ENCODE data around the gene MED13.
A peak's percentile ranks its signal among the peaks of the same experiment; 100 is the strongest.

MED13 gene

DNA sequence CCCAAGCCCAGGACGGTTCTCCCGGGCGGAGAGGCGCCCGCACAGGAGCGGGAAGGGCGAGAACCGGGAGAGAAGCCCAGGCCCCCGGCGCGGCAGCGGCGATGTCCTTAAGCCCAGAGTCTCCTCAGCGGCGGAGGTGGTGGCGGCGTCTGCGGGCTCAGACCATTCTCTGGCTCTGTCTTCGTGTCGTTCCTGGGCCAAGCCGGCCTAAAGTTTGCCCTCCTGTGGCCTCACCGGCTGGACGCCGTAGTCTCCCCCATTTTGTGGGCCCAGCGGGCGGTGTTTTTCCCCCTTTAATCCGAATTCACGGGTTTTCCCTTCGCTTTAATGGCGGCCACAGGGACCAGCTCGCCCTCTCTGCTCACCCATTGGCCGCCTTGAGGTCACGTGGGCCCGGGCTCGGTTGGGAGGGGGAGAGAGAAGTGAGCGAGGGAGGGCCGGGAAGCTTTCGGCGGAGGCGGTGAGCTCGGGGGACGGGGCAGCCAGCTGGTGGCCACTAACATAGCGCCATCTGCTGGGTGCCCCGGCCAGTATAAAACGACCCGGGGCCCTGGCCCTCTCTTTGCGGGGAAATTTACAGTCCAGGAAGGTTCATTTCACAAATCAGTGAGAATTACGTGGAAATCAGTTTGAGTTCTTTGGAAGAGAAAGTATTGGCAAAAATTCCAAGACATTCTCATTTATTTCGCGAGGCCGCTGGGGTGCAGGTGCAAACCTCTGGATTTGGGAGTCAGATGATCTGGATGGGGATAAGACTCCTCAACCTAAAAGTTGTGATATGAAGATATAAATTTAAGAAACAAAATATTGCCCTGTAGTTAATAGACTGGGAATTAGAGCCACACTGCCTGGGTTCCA lies 762 bp upstream of the MED13 start:
- H3K4me3 ChIP-seq (ENCODE audit: low read length) = peak overlapping the region; percentile 85
- H3K9ac ChIP-seq (ENCODE audit: low read length) = peak overlapping the region; percentile 100
- no peaks in the 10 kb centered on the region for H3K27me3 ChIP-seq (ENCODE audit: control insufficient read depth, insufficient read depth, low read length)
- peaks cover 26% of the 10 kb centered on the region for H3K4me1 ChIP-seq (ENCODE audit: control insufficient read depth, insufficient read depth, low read length)
- no peaks in the 10 kb centered on the region for H3K9me3 ChIP-seq (ENCODE audit: control insufficient read depth, low read length)
- no peaks in the 10 kb centered on the region for H3K36me3 ChIP-seq (ENCODE audit: control insufficient read depth, insufficient read depth, low read length)

DNA sequence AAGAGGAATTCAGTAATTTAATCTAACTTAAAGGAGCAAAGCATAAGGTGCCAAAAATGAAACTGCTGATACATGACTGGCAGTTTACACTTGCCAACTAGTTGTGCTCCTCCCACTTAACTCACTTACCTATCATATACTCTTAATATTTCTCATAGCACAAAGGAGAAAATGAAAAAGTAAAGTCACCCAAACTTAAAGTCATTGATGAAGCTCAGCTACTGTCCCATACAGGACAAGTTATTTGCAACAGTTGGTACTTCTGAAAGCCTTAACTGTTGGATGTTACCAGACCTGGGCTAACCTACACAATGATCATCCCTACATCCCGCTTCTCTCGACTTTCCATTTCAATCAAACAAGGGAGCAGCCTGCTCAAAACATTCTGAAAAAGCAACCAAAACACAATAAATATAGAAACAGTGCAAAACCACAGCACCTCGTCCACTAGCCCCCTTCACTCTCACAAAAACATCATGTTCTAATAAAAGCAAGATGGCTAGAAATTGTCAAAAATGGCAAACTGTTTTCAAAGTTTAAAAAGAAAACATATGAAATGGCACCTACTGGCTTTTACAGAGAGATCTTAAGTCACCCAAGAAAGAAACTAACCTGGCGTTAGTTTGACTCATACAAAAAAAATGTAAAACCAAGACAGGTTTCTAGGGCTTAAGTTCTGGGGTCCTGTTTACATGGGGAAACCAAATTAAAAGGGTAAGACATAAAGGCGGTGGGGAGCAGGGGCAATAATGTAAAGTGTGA lies 868 bp downstream of the MED13 start:
- Histone ChIP-seq H3K4me1 (ENCODE audit: control insufficient read depth, insufficient read depth, low read length) (peaks cover 31% of the 10 kb centered on the region), H3K9me3 (ENCODE audit: control insufficient read depth, low read length) (no peaks in the 10 kb centered on the region), H3K9ac (ENCODE audit: low read length) (peak overlapping the region; percentile 68), H3K27me3 (ENCODE audit: control insufficient read depth, insufficient read depth, low read length) (no peaks in the 10 kb centered on the region), H3K4me3 (ENCODE audit: low read length) (peak overlapping the region; percentile 38), H3K36me3 (ENCODE audit: control insufficient read depth, insufficient read depth, low read length) (no peaks in the 10 kb centered on the region)

DNA sequence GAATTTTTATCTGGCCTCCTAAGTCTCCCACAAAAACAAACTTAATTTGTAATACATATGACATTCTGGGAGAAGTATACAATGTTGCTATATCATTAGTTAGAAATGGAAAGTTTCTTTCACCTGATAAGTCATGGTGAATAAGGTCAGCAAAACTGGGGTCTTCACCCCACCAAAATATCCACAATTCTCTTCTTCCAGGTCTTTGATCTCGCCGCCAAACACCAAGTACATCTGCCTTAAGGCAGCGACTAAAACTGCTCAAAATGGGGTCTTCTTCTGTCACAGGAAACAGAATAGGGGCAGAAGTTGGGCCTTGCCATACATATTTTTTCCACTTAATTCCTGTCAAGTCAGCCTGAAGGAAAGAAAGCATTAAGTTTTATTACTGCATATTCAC lies 2.1 kb downstream of the MED13 start:
- Histone ChIP-seq H3K9me3 (ENCODE audit: control insufficient read depth, low read length) (no peaks in the 10 kb centered on the region), H3K27me3 (ENCODE audit: control insufficient read depth, insufficient read depth, low read length) (no peaks in the 10 kb centered on the region), H3K4me3 (ENCODE audit: low read length) (no peak overlapping the region), H3K36me3 (ENCODE audit: control insufficient read depth, insufficient read depth, low read length) (no peaks in the 10 kb centered on the region), H3K9ac (ENCODE audit: low read length) (no peak overlapping the region), H3K4me1 (ENCODE audit: control insufficient read depth, insufficient read depth, low read length) (peaks cover 34% of the 10 kb centered on the region)

DNA sequence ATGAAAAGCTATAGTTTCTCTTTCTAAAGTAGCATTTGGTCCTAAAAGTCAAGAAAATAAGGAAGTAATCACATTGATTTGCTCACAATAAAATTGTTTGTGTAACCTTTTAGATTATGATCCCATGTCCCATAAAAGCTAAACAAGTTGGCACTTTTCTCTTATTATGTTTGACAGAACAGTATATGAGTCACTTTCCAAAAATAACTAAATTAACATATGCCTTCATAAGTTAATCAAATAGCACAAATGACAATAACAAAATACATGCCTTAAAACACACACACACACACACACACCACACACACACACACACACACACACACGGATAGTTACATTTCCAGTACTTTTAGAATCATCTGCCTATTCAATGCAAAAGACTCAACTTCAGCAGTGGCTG lies 2.8 kb downstream of the MED13 start:
- Histone ChIP-seq H3K36me3 (ENCODE audit: control insufficient read depth, insufficient read depth, low read length) (no peaks in the 10 kb centered on the region), H3K9me3 (ENCODE audit: control insufficient read depth, low read length) (no peaks in the 10 kb centered on the region), H3K4me3 (ENCODE audit: low read length) (no peak overlapping the region), H3K4me1 (ENCODE audit: control insufficient read depth, insufficient read depth, low read length) (peaks cover 40% of the 10 kb centered on the region), H3K27me3 (ENCODE audit: control insufficient read depth, insufficient read depth, low read length) (no peaks in the 10 kb centered on the region), H3K9ac (ENCODE audit: low read length) (no peak overlapping the region)

DNA sequence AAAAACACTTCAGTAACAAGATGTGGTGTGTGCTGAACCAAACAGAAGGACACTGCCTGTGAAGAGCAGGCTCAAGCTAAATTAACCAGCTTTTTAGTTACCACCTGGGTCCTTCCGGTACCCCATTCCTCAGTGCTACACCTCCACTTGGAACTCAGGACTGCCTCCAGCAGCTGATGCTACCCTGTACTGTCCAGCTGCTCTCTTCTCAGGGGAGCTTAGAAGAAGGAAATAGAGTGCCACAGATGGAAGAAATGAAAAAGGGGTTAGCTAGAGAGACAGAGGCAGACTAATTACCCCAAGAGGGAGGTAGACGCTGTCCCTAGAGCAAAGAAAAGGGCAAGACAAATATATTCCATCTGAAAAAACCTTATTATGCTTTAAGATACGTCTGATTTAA lies 5.7 kb downstream of the MED13 start:
- peaks cover 35% of the 10 kb centered on the region for H3K4me1 ChIP-seq (ENCODE audit: control insufficient read depth, insufficient read depth, low read length)
- no peaks in the 10 kb centered on the region for H3K36me3 ChIP-seq (ENCODE audit: control insufficient read depth, insufficient read depth, low read length)
- no peaks in the 10 kb centered on the region for H3K27me3 ChIP-seq (ENCODE audit: control insufficient read depth, insufficient read depth, low read length)
- no peaks in the 10 kb centered on the region for H3K9me3 ChIP-seq (ENCODE audit: control insufficient read depth, low read length)
- H3K4me3 ChIP-seq (ENCODE audit: low read length) = no peak overlapping the region
- H3K9ac ChIP-seq (ENCODE audit: low read length) = no peak overlapping the region

DNA sequence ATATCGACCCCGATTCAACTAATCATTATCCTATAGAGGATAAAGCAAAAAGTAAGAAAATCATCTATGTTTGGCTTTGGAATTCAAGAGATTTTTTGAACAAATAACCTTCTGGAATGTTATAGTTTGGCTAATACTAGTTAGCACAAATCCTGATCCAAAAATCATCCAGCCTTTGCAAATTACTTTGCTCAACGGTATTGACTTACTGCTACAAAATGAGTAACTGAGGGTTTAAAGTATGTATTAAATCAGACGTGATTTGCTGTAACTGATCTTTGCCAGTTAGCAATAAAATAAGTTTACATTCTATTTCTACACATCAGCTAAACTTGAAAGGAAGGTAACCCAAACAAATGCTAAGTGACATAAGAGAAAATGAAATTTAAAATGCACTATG lies 6.5 kb downstream of the MED13 start:
- Histone ChIP-seq H3K4me1 (ENCODE audit: control insufficient read depth, insufficient read depth, low read length) (peaks cover 35% of the 10 kb centered on the region), H3K27me3 (ENCODE audit: control insufficient read depth, insufficient read depth, low read length) (no peaks in the 10 kb centered on the region), H3K4me3 (ENCODE audit: low read length) (no peak overlapping the region), H3K9ac (ENCODE audit: low read length) (no peak overlapping the region), H3K9me3 (ENCODE audit: control insufficient read depth, low read length) (no peaks in the 10 kb centered on the region), H3K36me3 (ENCODE audit: control insufficient read depth, insufficient read depth, low read length) (no peaks in the 10 kb centered on the region)

DNA sequence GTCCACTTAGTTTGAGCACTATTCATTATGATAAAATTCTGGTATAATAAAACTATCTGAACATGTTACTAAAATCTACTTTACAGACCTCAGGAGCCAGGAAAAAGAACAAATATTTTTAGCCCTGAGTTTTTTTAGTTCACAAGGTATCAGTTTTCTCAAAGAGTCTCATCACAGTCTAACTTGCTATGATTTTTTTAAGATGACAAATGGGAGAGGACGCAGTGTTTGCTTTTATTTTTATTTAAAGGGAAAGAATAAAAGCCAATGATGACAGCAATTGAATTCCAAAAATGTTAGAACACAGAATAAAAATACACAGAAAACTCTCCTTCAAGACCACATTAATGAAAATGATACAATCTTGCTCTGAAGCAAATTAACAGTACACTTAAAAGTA lies 7.4 kb downstream of the MED13 start:
- peaks cover 29% of the 10 kb centered on the region for H3K4me1 ChIP-seq (ENCODE audit: control insufficient read depth, insufficient read depth, low read length)
- no peak overlapping the region for H3K4me3 ChIP-seq (ENCODE audit: low read length)
- H3K9me3 ChIP-seq (ENCODE audit: control insufficient read depth, low read length) = no peaks in the 10 kb centered on the region
- no peaks in the 10 kb centered on the region for H3K36me3 ChIP-seq (ENCODE audit: control insufficient read depth, insufficient read depth, low read length)
- H3K27me3 ChIP-seq (ENCODE audit: control insufficient read depth, insufficient read depth, low read length) = no peaks in the 10 kb centered on the region
- no peak overlapping the region for H3K9ac ChIP-seq (ENCODE audit: low read length)

DNA sequence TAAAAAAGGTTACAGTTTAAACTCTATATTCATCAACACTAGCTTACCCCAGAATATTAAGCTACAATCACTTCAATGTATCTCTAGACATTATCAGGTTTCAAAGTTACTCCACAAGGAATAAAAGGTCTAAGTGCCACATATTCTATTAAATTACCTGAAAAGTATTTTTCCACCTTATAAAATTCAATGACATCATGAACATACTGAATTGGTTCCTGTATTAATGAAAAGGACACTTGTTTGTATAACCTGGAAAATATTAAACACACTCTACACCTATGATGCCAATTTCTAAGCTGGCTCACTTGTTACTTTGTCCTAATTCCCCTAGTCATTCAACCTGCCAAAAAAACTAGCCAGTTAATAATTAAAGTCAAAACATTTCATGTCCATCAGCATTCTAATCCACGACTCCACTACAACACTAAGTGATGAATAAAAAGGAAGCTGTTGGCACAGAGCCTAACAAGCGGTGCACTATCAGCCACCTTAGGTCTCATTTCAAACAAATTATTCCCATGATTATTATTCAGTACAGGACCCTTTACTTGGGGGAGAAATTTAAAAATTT lies 12.2 kb downstream of the MED13 start:
- H3K9me3 ChIP-seq (ENCODE audit: control insufficient read depth, low read length) = no peaks in the 10 kb centered on the region
- H3K27me3 ChIP-seq (ENCODE audit: control insufficient read depth, insufficient read depth, low read length) = no peaks in the 10 kb centered on the region
- H3K36me3 ChIP-seq (ENCODE audit: control insufficient read depth, insufficient read depth, low read length) = no peaks in the 10 kb centered on the region
- H3K9ac ChIP-seq (ENCODE audit: low read length) = no peak overlapping the region
- H3K4me1 ChIP-seq (ENCODE audit: control insufficient read depth, insufficient read depth, low read length) = peaks cover 20% of the 10 kb centered on the region
- H3K4me3 ChIP-seq (ENCODE audit: low read length) = no peak overlapping the region

DNA sequence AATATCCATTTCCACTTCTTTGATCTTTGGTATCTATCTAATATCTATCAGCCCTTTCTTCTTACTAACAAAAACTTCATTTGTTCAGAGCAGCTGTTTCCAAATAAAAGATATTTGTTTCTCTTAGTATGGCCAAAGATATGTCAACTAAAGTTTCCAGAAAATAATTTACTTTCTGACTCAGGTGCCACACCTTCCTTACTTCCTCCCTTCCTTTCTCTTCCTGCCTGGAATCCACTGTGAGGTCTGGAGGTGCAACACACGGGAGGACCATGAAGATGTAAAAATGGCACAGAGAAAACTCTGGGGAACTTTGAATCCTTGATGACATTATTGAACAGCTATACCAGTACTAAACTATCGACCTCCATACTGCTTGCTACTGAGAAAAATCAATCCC lies 14.0 kb downstream of the MED13 start:
- Histone ChIP-seq H3K4me1 (ENCODE audit: control insufficient read depth, insufficient read depth, low read length) (peaks cover 9% of the 10 kb centered on the region), H3K36me3 (ENCODE audit: control insufficient read depth, insufficient read depth, low read length) (no peaks in the 10 kb centered on the region), H3K4me3 (ENCODE audit: low read length) (no peak overlapping the region), H3K27me3 (ENCODE audit: control insufficient read depth, insufficient read depth, low read length) (no peaks in the 10 kb centered on the region), H3K9ac (ENCODE audit: low read length) (no peak overlapping the region), H3K9me3 (ENCODE audit: control insufficient read depth, low read length) (no peaks in the 10 kb centered on the region)

DNA sequence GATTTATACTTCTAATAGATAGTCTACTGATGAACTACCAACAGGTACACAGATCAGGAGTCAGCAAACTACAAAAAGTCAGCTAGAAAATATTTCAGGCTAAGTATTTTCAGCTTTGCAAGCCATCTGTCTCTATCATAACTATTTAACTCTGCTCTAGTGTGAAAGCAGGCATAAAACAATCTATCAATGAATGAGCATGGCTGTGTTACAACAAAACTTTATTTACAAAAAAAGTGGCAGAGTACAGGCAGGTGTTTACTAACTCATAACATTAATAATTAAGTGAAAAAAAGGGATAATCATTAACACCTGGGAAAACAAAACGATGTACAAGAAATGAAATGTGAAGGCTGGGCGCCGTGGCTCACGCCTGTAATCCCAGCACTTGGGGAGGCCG lies 15.8 kb downstream of the MED13 start:
- Histone ChIP-seq H3K36me3 (ENCODE audit: control insufficient read depth, insufficient read depth, low read length) (no peaks in the 10 kb centered on the region), H3K4me1 (ENCODE audit: control insufficient read depth, insufficient read depth, low read length) (peaks cover 9% of the 10 kb centered on the region), H3K9me3 (ENCODE audit: control insufficient read depth, low read length) (no peaks in the 10 kb centered on the region), H3K9ac (ENCODE audit: low read length) (no peak overlapping the region), H3K4me3 (ENCODE audit: low read length) (no peak overlapping the region), H3K27me3 (ENCODE audit: control insufficient read depth, insufficient read depth, low read length) (no peaks in the 10 kb centered on the region)

DNA sequence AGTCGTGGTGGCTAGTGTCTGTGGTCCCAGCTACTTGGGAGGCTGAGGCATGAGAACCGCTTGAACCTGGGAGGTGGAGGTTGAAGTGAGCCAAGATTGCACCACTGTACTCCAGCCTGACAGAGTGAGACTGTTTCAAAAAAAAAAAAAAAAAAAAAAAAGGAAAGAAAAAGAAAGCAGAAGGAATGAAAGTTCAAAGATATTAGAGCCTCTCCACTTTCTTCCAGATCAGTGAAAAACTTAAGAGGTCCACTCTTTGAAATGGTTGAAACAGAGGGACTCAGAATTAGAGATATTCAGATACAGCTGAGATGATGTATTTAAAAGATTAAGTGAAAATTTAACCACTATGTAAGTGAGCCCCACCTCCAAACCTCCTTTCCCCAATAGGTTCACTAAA lies 16.8 kb downstream of the MED13 start:
- Histone ChIP-seq H3K27me3 (ENCODE audit: control insufficient read depth, insufficient read depth, low read length) (no peaks in the 10 kb centered on the region), H3K4me3 (ENCODE audit: low read length) (no peak overlapping the region), H3K9me3 (ENCODE audit: control insufficient read depth, low read length) (no peaks in the 10 kb centered on the region), H3K36me3 (ENCODE audit: control insufficient read depth, insufficient read depth, low read length) (no peaks in the 10 kb centered on the region), H3K9ac (ENCODE audit: low read length) (no peak overlapping the region), H3K4me1 (ENCODE audit: control insufficient read depth, insufficient read depth, low read length) (peaks cover 9% of the 10 kb centered on the region)

DNA sequence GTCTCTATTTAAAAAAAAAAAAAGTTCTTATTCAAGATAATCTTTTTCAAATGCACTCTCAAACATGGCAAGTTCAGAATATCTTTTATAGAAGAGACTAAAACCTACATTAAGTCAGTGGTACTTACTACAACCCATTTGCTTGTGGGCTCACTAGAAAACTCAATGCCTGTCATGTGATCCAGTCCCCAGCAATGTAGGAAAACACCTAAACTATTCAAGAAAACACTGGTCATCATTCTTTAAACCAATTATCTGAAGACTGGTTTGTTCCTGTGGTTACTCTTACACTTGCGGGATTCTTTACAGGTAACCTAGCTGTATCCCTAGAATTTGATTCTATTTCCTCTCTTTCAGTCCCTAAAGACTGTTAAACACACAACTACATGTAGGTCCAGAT lies 19.6 kb downstream of the MED13 start:
- Histone ChIP-seq H3K4me1 (ENCODE audit: control insufficient read depth, insufficient read depth, low read length) (peaks cover under 1% of the 10 kb centered on the region), H3K36me3 (ENCODE audit: control insufficient read depth, insufficient read depth, low read length) (no peaks in the 10 kb centered on the region), H3K9ac (ENCODE audit: low read length) (no peak overlapping the region)

More for the DNA sequence above, 19.6 kb downstream of the MED13 start:
- Histone ChIP-seq H3K9me3 (ENCODE audit: control insufficient read depth, low read length) (no peaks in the 10 kb centered on the region), H3K27me3 (ENCODE audit: control insufficient read depth, insufficient read depth, low read length) (no peaks in the 10 kb centered on the region), H3K4me3 (ENCODE audit: low read length) (no peak overlapping the region)
